ENCODE measurements around the gene DNAAF5.

The DNAAF5 gene
- total RNA-seq, result 22.6 to 34.0 reads per million in 2 experiments

DNA sequence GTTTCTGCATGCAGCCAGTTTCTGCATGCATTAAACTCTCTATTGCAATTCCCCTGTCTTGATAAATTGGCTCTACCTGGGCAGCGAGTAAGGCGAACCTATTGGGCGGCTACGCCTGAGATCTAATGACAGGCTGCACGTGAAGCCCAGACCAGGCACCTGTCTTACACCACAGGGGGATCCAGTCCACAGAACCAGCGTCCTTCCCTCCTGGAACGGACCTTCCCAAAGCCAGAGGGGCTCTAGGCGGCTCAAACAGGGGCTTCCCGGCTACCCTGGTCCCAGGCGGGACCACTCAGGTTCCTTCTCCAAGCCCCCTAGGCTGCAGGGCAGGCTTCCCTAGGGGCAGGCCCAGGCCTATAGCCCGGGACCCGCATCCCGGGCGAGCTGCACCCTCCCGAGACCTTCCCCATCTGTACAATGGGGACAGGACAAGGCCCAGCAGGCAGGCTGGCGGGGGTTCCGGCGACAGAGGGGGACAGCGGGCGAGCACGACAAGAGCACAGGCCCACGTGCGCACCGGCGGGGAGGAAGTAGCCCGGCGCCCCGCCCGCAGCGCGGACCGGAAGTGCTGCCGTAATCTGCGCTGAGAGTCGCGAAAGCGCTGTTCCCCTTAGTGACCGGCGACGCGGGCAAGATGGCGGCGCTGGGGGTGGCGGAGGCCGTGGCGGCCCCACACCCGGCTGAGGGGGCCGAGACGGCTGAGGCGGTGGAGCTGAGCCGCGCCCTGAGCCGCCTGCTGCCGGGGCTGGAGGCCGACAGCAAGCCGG is at the start of gene DNAAF5:
Gene DNAAF5 (plus strand): TSS at position 616 of the 770 bp plus-strand sequence. CDS start 22 bp downstream, at position 638.
- peak; percentile 74 for DNase-seq (ENCODE audit: low read depth)

DNA sequence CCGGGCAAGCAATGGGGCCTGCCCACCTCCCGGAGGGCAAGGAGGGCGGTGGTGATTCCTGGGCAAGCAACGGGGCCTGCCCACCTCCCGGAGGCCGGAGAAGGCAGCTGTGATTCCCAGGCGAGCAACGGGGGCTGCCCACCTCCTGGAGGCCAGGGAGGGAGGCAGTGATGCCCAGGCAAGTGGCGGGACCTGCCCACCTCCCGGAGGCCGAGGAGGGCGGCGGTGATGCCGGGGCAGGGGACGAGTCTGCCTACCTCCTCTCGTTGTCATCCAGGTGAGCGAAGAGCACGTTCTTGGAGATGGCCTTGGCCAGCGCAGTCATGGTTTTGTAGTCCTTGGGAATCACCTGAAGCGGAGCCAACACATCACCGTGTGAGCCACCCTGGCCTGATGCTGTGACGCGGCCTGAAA is 49.5 kb upstream of the DNAAF5 start:
- no peak for DNase-seq (ENCODE audit: low read depth)

GRCh38 chr7:680411-681127 is 45.9 kb upstream of the DNAAF5 start:
- DNase-seq (ENCODE audit: low read depth), result no peak

- DNase-seq (ENCODE audit: low read depth), result no peak
These were observed 44.8 kb upstream of the DNAAF5 start for GRCh38 chr7:681551-682307.

DNA sequence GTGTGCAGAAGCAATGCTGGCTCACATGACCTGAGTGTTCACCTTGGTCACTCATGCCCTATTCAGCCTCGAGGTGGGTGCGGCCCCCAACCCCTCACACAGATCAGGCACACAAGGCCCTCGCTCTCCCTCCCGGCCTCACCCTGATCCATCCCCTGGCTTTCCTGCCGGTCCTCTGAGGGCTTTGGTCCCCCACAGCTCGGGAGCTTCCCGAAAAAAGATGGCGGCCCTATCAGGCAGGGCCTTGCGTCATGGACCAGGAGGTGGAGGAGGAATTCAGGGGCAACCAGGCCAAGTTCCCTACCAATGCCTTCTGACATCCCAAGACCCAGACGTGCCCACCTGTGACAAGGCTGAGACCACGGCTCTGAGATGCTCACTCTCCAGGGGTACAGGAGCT is 43.7 kb upstream of the DNAAF5 start:
- DNase-seq (ENCODE audit: low read depth), result no peak

GRCh38 chr7:683526-684205 is 42.8 kb upstream of the DNAAF5 start:
- DNase-seq (ENCODE audit: low read depth), result no peak

- no peak for DNase-seq (ENCODE audit: low read depth)
These were observed 42.1 kb upstream of the DNAAF5 start for GRCh38 chr7:684416-684815.

- DNase-seq (ENCODE audit: low read depth), result no peak
These were observed 41.0 kb upstream of the DNAAF5 start for GRCh38 chr7:685540-685939.

DNA sequence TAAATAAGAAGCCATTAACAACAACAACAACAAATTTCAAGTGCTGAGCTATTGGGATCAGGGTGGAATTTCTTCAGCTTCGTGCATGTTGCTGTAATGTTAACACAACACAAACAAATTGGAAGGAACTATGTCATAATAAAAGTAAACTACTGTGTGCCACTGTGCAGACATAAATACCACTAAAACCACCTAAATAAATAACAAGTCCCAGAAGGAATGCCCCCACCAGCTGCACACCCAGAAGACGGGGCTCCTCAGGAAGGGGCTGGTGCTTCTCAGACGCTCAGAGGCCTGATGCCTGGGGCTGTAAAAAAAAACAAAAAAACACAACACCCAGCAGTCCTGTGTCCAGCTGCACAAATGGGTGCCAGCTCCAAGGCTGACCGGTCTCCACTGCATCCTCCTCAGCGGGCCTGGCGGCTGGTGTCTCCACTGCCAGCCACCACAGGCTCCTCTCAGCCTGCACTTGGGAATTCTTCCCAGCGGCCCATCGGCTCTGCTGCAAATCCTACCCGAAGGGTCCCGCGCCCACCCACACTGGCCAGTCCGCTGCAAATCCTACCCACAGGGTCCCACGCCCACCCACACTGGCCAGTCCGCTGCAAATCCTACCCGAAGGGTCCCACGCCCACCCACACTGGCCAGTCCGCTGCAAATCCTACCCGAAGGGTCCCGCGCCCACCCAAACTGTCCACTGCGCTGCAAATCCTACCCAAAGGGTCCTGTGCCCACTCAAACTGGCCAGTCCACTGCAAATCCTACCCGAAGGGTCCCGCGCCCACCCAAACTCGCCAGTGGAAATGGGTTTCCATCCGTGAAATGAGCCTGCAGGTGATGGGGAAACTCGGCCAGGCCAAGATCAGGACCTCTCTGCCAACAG is 35.8 kb upstream of the DNAAF5 start:
- no peak for DNase-seq (ENCODE audit: low read depth)

DNA sequence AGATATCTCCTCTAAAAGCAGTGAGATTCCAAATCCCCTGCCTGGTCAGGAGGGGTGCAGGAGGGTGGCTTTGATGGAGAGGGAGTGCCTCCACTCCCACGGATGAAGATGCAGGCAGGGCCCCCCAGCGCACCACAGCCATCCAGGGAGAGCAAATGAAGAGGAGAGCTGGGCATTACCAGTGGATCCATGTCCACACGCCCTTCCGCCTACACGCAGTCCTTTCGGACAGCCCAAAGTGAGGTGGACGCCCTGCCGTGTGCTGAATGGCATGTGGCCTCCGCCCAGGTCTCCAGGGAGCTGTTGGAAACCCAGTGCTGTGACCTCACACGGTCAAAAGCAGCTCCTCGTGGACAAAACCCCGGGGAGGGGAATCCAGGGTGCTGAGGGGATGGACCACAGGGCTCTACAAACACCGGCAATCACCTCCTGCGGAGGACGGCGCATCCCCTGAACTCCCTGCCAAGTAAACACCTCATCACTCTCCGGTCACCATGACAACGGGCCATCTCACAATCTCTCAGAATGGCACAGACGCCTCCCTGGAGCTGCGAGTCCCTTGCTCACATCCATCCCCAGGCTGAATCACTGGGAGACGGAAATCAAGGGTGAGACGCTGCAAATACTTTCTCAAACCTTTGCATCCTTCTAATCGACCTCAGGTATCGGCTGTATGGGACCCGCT is 35.0 kb upstream of the DNAAF5 start:
- DNase-seq (ENCODE audit: low read depth), result no peak

DNA sequence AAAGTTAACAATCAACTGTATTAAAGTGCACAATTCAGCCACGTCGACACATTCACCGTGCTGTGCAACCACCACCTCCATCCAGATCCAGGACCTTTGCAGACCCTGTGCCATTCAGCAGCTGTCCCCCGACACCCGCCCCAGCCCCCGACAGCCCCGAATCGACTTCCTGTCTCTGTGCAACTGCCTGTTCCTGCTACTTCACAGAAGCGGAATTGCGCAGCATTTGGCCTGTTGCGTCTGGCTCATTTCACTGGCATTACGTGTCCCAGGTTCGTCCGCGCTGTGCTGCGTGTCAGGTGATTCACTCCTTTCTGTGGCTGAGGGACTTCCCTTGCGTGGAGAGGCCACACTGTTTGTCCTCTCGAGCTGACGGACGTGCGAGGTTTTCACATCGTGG is 33.2 kb upstream of the DNAAF5 start:
- DNase-seq (ENCODE audit: low read depth), result no peak

DNA sequence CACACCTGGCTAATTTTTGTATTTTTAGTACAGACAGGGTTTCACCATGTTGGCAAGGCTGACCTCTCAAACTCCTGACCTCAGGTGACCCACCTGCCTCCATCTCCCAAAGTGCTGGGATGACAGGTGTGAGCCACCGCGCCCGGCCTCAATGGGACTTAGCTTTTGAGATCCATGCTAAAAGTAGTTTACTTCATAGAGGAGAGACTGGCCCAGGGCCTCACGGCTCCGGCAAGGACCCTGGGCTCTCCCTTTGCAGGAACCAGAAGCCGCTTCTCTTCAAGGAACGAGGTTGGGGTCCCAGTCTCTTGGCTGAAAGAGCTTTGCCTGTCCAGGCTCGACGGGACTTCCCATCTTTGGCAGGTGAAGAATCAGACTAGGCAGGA is 30.1 kb upstream of the DNAAF5 start:
- DNase-seq (ENCODE audit: low read depth), result no peak

DNA sequence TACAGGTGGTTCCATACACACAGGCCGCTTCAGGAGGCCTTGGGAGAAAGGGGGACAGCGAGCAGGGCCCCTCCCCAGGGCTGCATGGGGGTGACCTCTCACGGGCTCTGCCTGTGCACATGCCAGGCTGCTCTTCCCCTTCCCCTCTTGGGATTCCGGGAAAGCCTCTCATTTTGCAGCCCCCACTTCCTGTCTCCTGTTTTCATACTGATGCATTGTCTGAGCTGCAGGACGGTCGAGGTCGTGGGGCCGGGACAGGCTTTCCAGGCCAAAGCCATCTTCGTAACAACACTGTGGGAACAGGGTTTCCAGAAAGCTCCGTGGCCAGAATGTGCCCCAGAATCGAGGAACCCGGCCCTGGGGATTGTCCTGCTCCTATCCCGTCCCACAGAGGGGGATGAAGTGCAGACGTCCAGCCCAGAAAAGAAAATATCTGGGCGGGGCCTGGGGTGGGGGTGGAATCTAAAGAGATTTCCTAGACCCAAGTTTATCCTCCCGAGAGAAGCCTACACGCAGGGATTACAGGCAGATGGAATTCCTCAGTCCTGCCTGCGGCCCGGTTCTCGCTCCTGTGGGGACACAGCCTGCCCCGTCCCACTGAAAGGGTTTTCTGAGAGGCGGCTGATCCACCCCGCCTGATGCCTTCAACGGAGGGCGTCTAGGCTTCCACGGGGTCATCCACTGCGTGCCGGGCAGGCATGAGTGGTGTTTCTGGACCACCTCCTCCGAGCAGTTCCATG is 29.5 kb upstream of the DNAAF5 start:
- DNase-seq (ENCODE audit: low read depth), result no peak

- no peak for DNase-seq (ENCODE audit: low read depth)
These were observed 27.7 kb upstream of the DNAAF5 start for GRCh38 chr7:698515-699475.

GRCh38 chr7:699476-700170 is 26.9 kb upstream of the DNAAF5 start:
- DNase-seq (ENCODE audit: low read depth), result no peak

DNA sequence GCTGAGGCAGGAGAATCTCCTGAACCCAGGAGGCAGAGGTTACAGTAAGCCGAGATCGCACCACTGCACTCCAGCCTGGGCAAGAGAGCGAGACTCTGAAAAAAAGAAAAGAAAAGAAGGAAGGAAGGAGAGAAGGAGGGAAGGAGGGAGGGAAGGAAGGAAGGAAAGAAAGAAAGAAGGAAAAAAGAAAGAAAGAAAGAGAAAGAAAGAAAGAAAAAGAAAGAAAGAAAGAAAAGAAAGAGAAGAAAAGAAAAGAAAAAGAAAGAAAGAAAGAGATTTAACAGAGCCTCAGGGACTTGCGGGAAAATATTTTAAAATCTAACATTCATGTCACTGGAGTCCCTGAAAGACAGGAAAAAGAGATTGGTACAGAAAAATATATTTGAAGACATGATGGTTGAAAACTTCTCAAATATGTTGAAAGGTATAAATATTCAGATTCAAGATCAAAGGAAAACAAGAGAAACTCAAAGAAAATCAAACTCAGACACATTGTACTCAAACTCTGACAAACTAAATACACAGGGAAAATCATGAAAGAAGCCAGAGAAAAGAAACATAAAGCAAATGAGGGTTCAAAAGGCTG is 25.3 kb upstream of the DNAAF5 start:
- DNase-seq (ENCODE audit: low read depth), result no peak

- DNase-seq (ENCODE audit: low read depth), result no peak
These were observed 23.4 kb upstream of the DNAAF5 start for GRCh38 chr7:703049-703448.

DNA sequence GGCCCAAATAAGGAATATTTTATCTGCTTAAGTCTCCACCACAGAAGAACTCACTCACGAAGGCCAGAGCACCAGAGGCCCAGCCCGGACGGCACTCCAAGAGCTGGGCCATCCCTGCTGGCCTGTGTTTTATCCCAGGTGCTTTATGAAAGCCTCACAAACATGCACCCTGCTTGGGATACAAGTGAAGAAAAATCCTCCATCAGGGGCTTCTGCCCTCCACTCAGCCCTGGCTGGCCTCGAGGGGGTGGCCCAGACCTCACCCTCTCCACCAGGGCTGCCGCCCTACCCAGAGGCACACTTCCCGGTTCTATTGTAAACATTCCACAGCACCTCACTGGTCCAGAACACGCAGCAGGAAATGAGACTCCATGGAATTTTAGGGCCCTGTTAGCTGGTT is 19.8 kb upstream of the DNAAF5 start:
- DNase-seq (ENCODE audit: low read depth), result no peak
